ENCODE results near the gene USP33.
A peak's percentile ranks its signal among the peaks of the same experiment; 100 is the strongest.
"Not testable (repeated sequence)": the region's sequence is repeated elsewhere in the genome, so short reads cannot be mapped to it uniquely, and the experiment has no call there.

USP33 gene

DNA sequence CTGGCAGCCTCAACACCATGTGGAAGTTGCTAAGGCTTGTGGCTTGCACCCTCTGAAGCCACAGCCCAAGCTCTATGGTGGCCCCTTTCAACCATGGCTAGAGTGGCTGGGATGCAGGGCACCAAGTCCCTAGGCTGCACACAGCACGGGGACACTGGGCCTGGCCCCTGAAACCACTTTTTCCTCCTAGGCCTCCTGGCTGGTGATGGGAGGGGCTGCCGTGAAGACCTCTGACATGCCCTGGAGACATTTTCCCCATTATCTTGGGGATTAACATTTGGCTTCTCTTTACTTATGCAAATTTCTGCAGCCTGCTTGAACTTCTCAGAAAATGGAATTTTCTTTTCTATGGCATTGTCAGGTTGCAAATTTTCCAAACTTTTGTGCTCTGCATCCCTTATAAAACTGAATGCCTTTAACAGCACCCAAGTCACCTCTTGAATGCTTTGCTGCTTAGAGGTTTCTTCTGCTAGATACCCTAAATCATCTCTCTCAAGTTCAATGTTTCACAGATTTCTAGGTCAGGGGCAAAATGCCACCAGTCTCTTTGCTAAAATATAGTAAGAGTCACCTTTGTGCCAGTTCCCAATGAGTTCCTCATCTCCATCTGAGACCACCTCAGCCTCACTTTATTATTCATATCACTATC lies 26.6 kb upstream of the USP33 start:
- H3K27ac ChIP-seq (ENCODE audit: insufficient read depth in 1 of 2, low read depth in 1 of 2, low read length in 2 of 2, poor library complexity in 1 of 2, severe bottlenecking in 2 of 2); POLR2A ChIA-PET; H3K4me3 ChIP-seq (ENCODE audit: control insufficient read depth in 1 of 7, extremely low read depth in 1 of 7, insufficient read depth in 4 of 7, low read depth in 2 of 7, low read length in 6 of 7); H3K27me3 ChIP-seq (replicated peaks in 2 of 5; ENCODE audit: control insufficient read depth in 4 of 5, insufficient read depth in 5 of 5, low read length in 4 of 5); DNase-seq; CTCF ChIA-PET; H3K4me1 ChIP-seq (ENCODE audit: control extremely low read depth in 1 of 4, control insufficient read depth in 4 of 4, insufficient read depth in 4 of 4, low read length in 3 of 4): not testable (repeated sequence)
- 100% methylated on average over 2 of the region's 2 CpGs for WGBS (ENCODE audit: insufficient coverage)
- H3K9me3 ChIP-seq (ENCODE audit: control extremely low read depth in 1 of 5, control insufficient read depth in 4 of 5, insufficient read depth in 2 of 5, low read depth in 1 of 5, low read length in 4 of 5): peaks cover 0 to 12% (median 0%) of the 10 kb centered on the region in 5 experiments
- peaks cover 19 to 55% (median 27%) of the 10 kb centered on the region in 4 experiments for H3K36me3 ChIP-seq (ENCODE audit: control insufficient read depth in 4 of 4, insufficient read depth in 4 of 4, low read length in 3 of 4)

DNA sequence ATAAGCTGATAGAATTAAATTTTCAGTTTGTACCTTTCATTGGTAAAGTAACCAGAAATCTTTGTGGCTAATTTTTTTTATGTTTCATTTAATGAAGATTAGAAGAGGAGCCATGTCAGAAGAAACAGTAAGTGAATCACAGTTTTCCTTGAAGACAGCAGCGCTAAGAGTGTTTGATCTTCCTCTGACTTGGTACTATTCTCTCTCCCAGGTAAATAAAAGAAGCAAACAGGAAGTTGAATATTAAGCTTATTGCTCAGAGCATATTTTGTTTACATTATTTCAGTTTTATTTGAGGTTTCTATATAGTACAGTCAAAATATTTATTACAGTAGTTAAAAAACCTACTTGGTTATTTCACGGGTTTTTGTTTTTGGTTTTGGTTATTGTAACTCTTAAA lies 23.5 kb upstream of the USP33 start:
- ChIA-PET POLR2A (no interaction called here), CTCF (no interaction called here)
- WGBS (ENCODE audit: insufficient coverage): no CpG with 5 or more reads among the region's 2 CpGs

DNA sequence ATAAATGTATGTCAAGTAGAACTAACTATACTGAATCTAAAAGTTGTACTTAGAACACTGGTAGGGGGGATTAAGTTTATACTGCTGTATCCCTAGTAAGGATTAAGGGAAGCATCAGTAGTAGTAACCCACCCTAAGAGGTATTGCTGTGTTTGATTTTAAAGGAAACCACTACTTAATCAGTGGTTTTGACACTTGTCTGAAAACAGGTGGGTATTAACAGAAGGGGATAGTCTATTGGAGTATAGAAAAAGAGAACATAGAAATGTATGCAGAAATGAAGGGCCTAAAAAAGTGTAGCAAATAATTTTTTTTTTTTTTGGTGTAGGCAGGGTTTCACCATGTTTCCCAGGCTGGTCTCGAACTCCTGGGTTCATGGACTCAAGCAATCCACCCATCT lies 22.0 kb upstream of the USP33 start:
- Histone ChIP-seq H3K4me3 (ENCODE audit: control insufficient read depth in 1 of 7, extremely low read depth in 1 of 7, insufficient read depth in 4 of 7, low read depth in 2 of 7, low read length in 6 of 7) (no peak overlapping the region), H3K27me3 (replicated peaks in 2 of 5; ENCODE audit: control insufficient read depth in 4 of 5, insufficient read depth in 5 of 5, low read length in 4 of 5) (no peaks in the 10 kb centered on the region), H3K27ac (ENCODE audit: insufficient read depth in 1 of 2, low read depth in 1 of 2, low read length in 2 of 2, poor library complexity in 1 of 2, severe bottlenecking in 2 of 2) (no peak overlapping the region), H3K9me3 (ENCODE audit: control extremely low read depth in 1 of 5, control insufficient read depth in 4 of 5, insufficient read depth in 2 of 5, low read depth in 1 of 5, low read length in 4 of 5) (peaks cover 0 to 9% (median 0%) of the 10 kb centered on the region in 5 experiments), H3K36me3 (ENCODE audit: control insufficient read depth in 4 of 4, insufficient read depth in 4 of 4, low read length in 3 of 4) (peaks cover 9 to 27% (median 11%) of the 10 kb centered on the region in 4 experiments), H3K4me1 (ENCODE audit: control extremely low read depth in 1 of 4, control insufficient read depth in 4 of 4, insufficient read depth in 4 of 4, low read length in 3 of 4) (peaks cover 2 to 18% (median 9%) of the 10 kb centered on the region in 4 experiments)
- no CpG with 5 or more reads among the region's 1 CpG for WGBS (ENCODE audit: insufficient coverage)
- POLR2A ChIA-PET: no interaction called here
- CTCF ChIA-PET: no interaction called here
- peak in 1 of 3 donors; percentile 17 for DNase-seq

More for the DNA sequence above, 23.5 kb upstream of the USP33 start:
- Histone ChIP-seq H3K4me3 (ENCODE audit: control insufficient read depth in 1 of 7, extremely low read depth in 1 of 7, insufficient read depth in 4 of 7, low read depth in 2 of 7, low read length in 6 of 7) (no peak overlapping the region), H3K9me3 (ENCODE audit: control extremely low read depth in 1 of 5, control insufficient read depth in 4 of 5, insufficient read depth in 2 of 5, low read depth in 1 of 5, low read length in 4 of 5) (peaks cover 0 to 12% (median 0%) of the 10 kb centered on the region in 5 experiments), H3K36me3 (ENCODE audit: control insufficient read depth in 4 of 4, insufficient read depth in 4 of 4, low read length in 3 of 4) (peaks cover 10 to 34% (median 15%) of the 10 kb centered on the region in 4 experiments), H3K27ac (ENCODE audit: insufficient read depth in 1 of 2, low read depth in 1 of 2, low read length in 2 of 2, poor library complexity in 1 of 2, severe bottlenecking in 2 of 2) (no peak overlapping the region), H3K27me3 (replicated peaks in 2 of 5; ENCODE audit: control insufficient read depth in 4 of 5, insufficient read depth in 5 of 5, low read length in 4 of 5) (no peaks in the 10 kb centered on the region), H3K4me1 (ENCODE audit: control extremely low read depth in 1 of 4, control insufficient read depth in 4 of 4, insufficient read depth in 4 of 4, low read length in 3 of 4) (peaks cover 2 to 18% (median 9%) of the 10 kb centered on the region in 4 experiments)
- DNase-seq: no peak

DNA sequence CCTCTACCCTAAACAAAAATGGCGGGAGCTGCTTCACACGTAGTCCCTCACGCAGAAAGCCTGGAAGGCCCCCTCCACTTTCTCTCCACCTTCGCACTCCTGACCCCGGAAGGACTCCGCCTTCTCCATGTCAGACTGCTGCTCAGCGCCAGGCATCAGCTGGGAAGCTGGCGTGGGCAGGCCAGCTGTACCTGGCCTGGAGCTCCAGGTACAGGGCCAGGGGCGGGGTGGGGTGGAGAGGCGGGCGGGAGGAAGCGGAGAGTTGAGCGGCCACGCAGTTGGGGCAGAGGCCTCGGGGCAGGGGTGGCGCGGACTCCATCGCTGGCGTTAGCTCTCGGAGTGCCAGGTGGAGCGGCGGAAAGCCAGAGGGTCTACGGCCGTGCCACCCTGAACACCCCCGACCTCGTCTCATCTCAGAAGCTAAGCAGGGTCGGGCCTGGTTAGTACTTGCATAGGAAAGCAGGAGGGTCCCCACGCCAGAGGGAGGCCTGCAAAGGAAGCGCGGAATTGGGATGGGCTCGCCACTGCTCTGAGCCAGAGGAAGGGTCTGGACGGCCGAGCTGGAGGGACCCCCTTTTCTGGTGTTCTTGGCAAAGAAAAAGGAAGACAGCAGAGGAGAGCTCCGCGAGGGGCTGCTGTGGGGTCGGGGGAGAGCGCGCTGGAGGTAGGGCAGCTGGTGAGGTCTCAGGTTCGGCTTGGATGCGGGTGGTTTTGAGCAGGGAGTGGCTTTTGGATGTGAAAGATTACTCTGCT lies 20.1 kb upstream of the USP33 start, which contains the start of gene MIGA1:
TSS of gene MIGA1 (plus strand) at position 121 of the 753 bp plus-strand sequence. CDS start 3,604 bp downstream, outside the sequence.
- peak within 1 kb of the TSS; percentile 70 to 95 (median 89) for H3K4me3 ChIP-seq (ENCODE audit: control insufficient read depth in 1 of 7, extremely low read depth in 1 of 7, insufficient read depth in 4 of 7, low read depth in 2 of 7, low read length in 6 of 7)

DNA sequence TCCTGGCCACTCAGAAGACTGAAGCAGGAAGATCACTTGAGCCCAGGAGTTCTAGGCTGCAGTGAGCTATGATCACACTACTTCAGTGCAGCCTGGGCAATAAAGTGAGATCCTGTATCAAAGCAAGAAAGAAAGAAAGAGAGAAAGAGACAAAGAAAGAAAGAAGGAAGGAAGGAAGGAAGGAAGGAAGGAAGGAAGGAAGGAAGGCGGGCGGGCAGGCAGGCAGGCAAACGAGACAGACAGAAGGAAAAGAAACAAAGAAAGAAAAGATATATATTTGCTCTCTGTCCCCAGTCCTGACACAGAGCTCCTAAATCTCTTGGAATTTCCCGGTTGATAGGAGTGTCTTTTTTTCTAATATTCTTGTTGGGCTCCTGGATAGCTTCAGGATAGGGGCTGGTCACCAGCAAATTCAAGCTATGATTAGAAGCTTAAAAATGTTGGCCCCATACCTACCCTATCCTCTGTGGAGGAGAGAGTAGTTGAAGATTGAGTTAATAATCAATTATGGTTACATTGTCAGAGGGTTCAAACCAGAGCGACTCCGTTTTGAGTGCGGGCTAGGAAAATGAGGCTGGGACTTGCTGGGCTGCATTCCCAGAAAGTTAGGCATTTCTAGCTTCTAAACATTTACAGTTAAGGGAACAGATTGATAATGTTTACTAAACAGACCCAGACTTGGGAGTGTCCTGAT lies 16.5 kb upstream of the USP33 start:
- POLR2A ChIA-PET: no interaction called here
- CTCF ChIA-PET: interaction anchor here (0.9 to 1.9 kb wide), 3 partner anchors 16 to 42 kb away, joined by 3 to 4 read pairs (median 3); partner anchors contain the start of gene USP33
- DNase-seq: no peak
- WGBS (ENCODE audit: insufficient coverage): 92% methylated on average over 6 of the region's 7 CpGs
- H3K36me3 ChIP-seq (ENCODE audit: control insufficient read depth in 4 of 4, insufficient read depth in 4 of 4, low read length in 3 of 4): no peaks in the 10 kb centered on the region
- no peaks in the 10 kb centered on the region for H3K27me3 ChIP-seq (replicated peaks in 2 of 5; ENCODE audit: control insufficient read depth in 4 of 5, insufficient read depth in 5 of 5, low read length in 4 of 5)
- H3K4me1 ChIP-seq (ENCODE audit: control extremely low read depth in 1 of 4, control insufficient read depth in 4 of 4, insufficient read depth in 4 of 4, low read length in 3 of 4): peaks cover 0 to 11% (median 4%) of the 10 kb centered on the region in 4 experiments
- H3K4me3 ChIP-seq (ENCODE audit: control insufficient read depth in 1 of 7, extremely low read depth in 1 of 7, insufficient read depth in 4 of 7, low read depth in 2 of 7, low read length in 6 of 7): no peak overlapping the region
- H3K27ac ChIP-seq (ENCODE audit: insufficient read depth in 1 of 2, low read depth in 1 of 2, low read length in 2 of 2, poor library complexity in 1 of 2, severe bottlenecking in 2 of 2): no peak overlapping the region
- no peaks in the 10 kb centered on the region for H3K9me3 ChIP-seq (ENCODE audit: control extremely low read depth in 1 of 5, control insufficient read depth in 4 of 5, insufficient read depth in 2 of 5, low read depth in 1 of 5, low read length in 4 of 5)

More for the DNA sequence above, 20.1 kb upstream of the USP33 start, which contains the start of gene MIGA1:
- POLR2A ChIA-PET: interaction anchor here (1.5 kb wide), 1 partner anchor 20 kb away, joined by 4 read pairs; the partner anchor contains the start of gene USP33
- no peaks in the 10 kb centered on the region for H3K27me3 ChIP-seq (replicated peaks in 2 of 5; ENCODE audit: control insufficient read depth in 4 of 5, insufficient read depth in 5 of 5, low read length in 4 of 5)
- DNase-seq: peak; percentile 92 to 97 (median 95)
- WGBS (ENCODE audit: insufficient coverage): 0% methylated on average over 31 of the region's 40 CpGs
- H3K27ac ChIP-seq (ENCODE audit: insufficient read depth in 1 of 2, low read depth in 1 of 2, low read length in 2 of 2, poor library complexity in 1 of 2, severe bottlenecking in 2 of 2): peak within 1 kb of the TSS; percentile 54 to 79
- H3K4me1 ChIP-seq (ENCODE audit: control extremely low read depth in 1 of 4, control insufficient read depth in 4 of 4, insufficient read depth in 4 of 4, low read length in 3 of 4): peaks cover 2 to 18% (median 9%) of the 10 kb centered on the region in 4 experiments
- H3K9me3 ChIP-seq (ENCODE audit: control extremely low read depth in 1 of 5, control insufficient read depth in 4 of 5, insufficient read depth in 2 of 5, low read depth in 1 of 5, low read length in 4 of 5): peaks cover 0 to 2% (median 0%) of the 10 kb centered on the region in 5 experiments
- peaks cover 4 to 11% (median 9%) of the 10 kb centered on the region in 4 experiments for H3K36me3 ChIP-seq (ENCODE audit: control insufficient read depth in 4 of 4, insufficient read depth in 4 of 4, low read length in 3 of 4)
- CTCF ChIA-PET: interaction anchor here (0.6 to 1.4 kb wide), 5 partner anchors 9 to 225 kb away, joined by 3 to 5 read pairs (median 3); partner anchors contain the start of gene DNAJB4

DNA sequence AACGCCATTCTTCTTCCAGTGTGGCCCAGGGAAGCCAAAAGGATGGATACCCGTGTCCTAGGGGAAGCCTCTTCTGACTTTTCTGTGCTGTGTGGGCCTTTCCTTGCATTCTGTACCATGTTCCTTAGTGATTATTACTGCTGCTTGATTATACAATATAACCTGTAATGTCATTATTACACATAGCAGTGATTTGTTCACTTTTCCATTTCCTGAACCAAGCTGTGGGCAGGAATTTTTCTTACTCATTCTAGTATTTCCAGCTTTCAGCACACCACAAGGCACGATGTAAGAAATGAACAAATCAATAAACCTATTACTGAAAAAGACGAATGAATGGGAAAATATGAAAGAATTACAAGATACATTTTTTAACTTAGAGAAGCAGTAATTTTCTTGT lies 8.4 kb upstream of the USP33 start:
- ChIA-PET POLR2A (interaction anchor here (0.5 kb wide), 1 partner anchor 17 kb away, joined by 3 read pairs; no protein-coding TSS in a partner anchor), CTCF (no interaction called here)
- no peak for DNase-seq
- no peaks in the 10 kb centered on the region for H3K9me3 ChIP-seq (ENCODE audit: control extremely low read depth in 1 of 5, control insufficient read depth in 4 of 5, insufficient read depth in 2 of 5, low read depth in 1 of 5, low read length in 4 of 5)
- H3K4me1 ChIP-seq (ENCODE audit: control extremely low read depth in 1 of 4, control insufficient read depth in 4 of 4, insufficient read depth in 4 of 4, low read length in 3 of 4): no peaks in the 10 kb centered on the region
- WGBS (ENCODE audit: insufficient coverage): no CpG with 5 or more reads among the region's 4 CpGs
- H3K4me3 ChIP-seq (ENCODE audit: control insufficient read depth in 1 of 7, extremely low read depth in 1 of 7, insufficient read depth in 4 of 7, low read depth in 2 of 7, low read length in 6 of 7): no peak overlapping the region
- no peak overlapping the region for H3K27ac ChIP-seq (ENCODE audit: insufficient read depth in 1 of 2, low read depth in 1 of 2, low read length in 2 of 2, poor library complexity in 1 of 2, severe bottlenecking in 2 of 2)
- no peaks in the 10 kb centered on the region for H3K27me3 ChIP-seq (replicated peaks in 2 of 5; ENCODE audit: control insufficient read depth in 4 of 5, insufficient read depth in 5 of 5, low read length in 4 of 5)
- no peaks in the 10 kb centered on the region for H3K36me3 ChIP-seq (ENCODE audit: control insufficient read depth in 4 of 4, insufficient read depth in 4 of 4, low read length in 3 of 4)
